ENCODE data around the gene STRADA. TPM values are rescaled to one million over a fixed set of nuclear protein-coding genes. Genes with fewer than 3 reads are reported as not detected.

STRADA gene
- total and polyA plus RNA-seq, 2 of the 8 experiments (the other 6 are each of a cell fraction or from before 2014, with no cell fraction given) = 35.6 to 43.3 TPM

GRCh38 chr17:63682981-63683380 lies 58.6 kb downstream of the STRADA start:
- Histone ChIP-seq H3K9me3 (ENCODE audit: insufficient read depth in 2 of 2, low read depth in 1 of 2, low read length in 1 of 2) (no peaks in the 10 kb centered on the region), H3K79me1 (ENCODE audit: low read depth, low read length) (no peaks in the 10 kb centered on the region), H2BK20ac (ENCODE audit: low read length) (no peak overlapping the region), H4K8ac (ENCODE audit: extremely low read depth, insufficient read depth, low read length) (no peak overlapping the region), H3K27me3 (replicated peaks in 1 of 4; ENCODE audit: control insufficient read depth in 3 of 4, extremely low read depth in 1 of 4, insufficient read depth in 3 of 4, low read length in 3 of 4) (no peaks in the 10 kb centered on the region), H2AFZ (ENCODE audit: low read length) (no peak overlapping the region), H3K36me3 (ENCODE audit: control insufficient read depth in 2 of 4, insufficient read depth in 4 of 4, low read length in 3 of 4) (peaks cover 2 to 3% (median 2%) of the 10 kb centered on the region in 4 experiments; a peak in 3 of 8 replicates), H2AK5ac (ENCODE audit: low read depth, low read length) (no peak overlapping the region), H3K27ac (ENCODE audit: low read depth, low read length) (no peak overlapping the region), H3K79me2 (ENCODE audit: control insufficient read depth in 1 of 2, insufficient read depth in 2 of 2, low read length in 2 of 2) (no peaks in the 10 kb centered on the region), H4K91ac (replicated peaks; ENCODE audit: insufficient read length, low read length) (no peak overlapping the region), H3K4me1 (replicated peaks in 1 of 4; ENCODE audit: control insufficient read depth in 3 of 4, insufficient read depth in 4 of 4, low read length in 3 of 4) (no peaks in the 10 kb centered on the region), H3K4me3 (ENCODE audit: extremely low read depth in 1 of 4, insufficient read depth in 2 of 4, low read depth in 3 of 4, low read length in 4 of 4) (no peak overlapping the region), H3K9ac (replicated peaks in 1 of 4; ENCODE audit: extremely low read depth in 1 of 4, low read depth in 3 of 4, low read length in 3 of 4) (no peak overlapping the region), H2BK120ac (replicated peaks; ENCODE audit: low read depth, low read length) (no peak overlapping the region), H3K4ac (replicated peaks; ENCODE audit: insufficient read length, low read depth, low read length) (no peak overlapping the region), H3K23me2 (ENCODE audit: low read depth, low read length) (no peaks in the 10 kb centered on the region), H4K5ac (ENCODE audit: insufficient read length, low read depth, low read length) (no peak overlapping the region), H3K4me2 (ENCODE audit: insufficient read depth in 1 of 2, low read depth in 2 of 2, low read length in 2 of 2) (no peak overlapping the region), H3K56ac (replicated peaks; ENCODE audit: insufficient read length, low read depth, low read length) (no peak overlapping the region), H3K18ac (ENCODE audit: extremely low read depth, low read length) (no peak overlapping the region), H4K20me1 (replicated peaks in 1 of 2; ENCODE audit: control insufficient read depth in 1 of 2, insufficient read depth in 2 of 2, low read length in 2 of 2) (no peaks in the 10 kb centered on the region), H2BK15ac (ENCODE audit: low read length) (no peak overlapping the region), H2BK12ac (ENCODE audit: low read depth, low read length) (no peak overlapping the region), H2BK5ac (ENCODE audit: low read depth, low read length) (no peak overlapping the region), H3K14ac (ENCODE audit: insufficient read length) (no peak overlapping the region), H3K23ac (ENCODE audit: insufficient read length) (no peak overlapping the region)
- ChIA-PET CTCF (ENCODE audit: partially characterized antibody) (interaction anchor here (0.6 to 7.5 kb wide), 6 partner anchors 9 to 1711 kb away, joined by 3 to 63 read pairs (median 3); no protein-coding TSS in a partner anchor), POLR2A (ENCODE audit: partially characterized antibody) (interaction anchor here (2.4 kb wide), 1 partner anchor 11 kb away, joined by 9 read pairs; no protein-coding TSS in a partner anchor)
- DNase-seq (ENCODE audit: low read depth in 1 of 2, low spot score in 2 of 2) (no peak), FAIRE-seq (no peak)
- no peak for TF ChIP-seq CHD7 (IDR thresholded peaks at IDR 0.05; ENCODE audit: insufficient replicate concordance, low read length)

All from H1 (cell line).